ENCODE results near the gene POLRMT.
"Not testable (repeated sequence)": the region's sequence is repeated elsewhere in the genome, so short reads cannot be mapped to it uniquely, and the experiment has no call there.

POLRMT gene

DNA sequence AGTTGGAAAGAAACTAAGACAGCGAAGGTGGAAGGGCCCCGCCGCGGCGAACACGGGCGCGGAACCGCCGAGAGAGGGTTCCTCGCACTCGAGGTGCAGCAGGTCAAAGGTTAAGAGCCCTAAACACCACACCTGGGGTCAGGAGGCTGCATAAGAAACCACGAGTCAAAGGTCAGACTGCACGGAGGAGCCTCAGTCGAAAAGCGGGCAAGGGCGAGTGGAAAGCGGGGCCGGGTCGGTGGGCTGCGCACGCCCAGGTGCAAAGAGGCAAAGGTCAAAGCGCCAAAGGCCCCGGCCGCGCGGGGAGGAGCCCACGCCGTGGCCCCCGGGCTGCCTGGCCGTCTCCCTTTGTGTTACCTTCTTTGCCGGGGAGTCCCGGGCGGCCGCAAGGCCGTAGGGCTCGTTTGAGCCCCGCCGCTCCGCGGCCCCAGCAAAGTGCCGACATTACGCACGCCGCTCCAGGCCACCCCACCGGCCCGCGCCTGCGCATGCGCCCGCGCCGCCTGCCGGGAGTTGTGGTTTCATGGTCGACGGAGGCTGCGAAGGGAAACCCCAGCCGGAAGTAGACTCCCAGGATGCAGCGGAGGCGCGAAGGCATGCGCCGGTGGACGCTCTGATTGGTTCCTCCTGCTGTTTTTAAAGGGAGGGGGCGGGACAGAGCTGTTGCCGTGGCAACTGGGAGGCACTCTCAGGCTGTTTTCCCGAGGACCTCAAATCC lies at the start of gene POLRMT:
POLRMT (minus strand) TSS at position 470 of the 718 bp plus-strand sequence; CDS start at position 445, 25 bp downstream.
- peak; percentile 92 to 94 for DNase-seq

DNA sequence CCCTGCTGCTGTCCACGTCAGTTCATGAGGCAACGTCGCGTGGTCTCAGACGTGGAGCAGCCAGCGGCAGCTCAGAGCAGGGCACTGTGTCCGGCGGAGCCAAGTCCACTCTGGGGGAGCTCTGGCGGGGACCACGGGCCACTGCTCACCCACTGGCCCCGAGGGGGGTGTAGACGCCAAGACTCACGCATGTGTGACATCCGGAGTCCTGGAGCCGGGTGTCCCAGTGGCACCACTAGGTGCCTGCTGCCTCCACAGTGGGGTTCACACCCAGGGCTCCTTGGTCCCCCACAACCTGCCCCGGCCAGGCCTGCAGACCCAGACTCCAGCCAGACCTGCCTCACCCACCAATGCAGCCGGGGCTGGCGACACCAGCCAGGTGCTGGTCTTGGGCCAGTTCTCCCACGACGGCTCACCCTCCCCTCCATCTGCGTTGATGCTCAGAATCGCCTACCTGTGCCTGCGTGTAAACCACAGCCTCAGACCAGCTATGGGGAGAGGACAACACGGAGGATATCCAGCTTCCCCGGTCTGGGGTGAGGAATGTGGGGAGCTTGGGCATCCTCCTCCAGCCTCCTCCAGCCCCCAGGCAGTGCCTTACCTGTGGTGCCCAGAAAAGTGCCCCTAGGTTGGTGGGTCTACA lies 49.5 kb upstream of the POLRMT start:
- no peak for DNase-seq

DNA sequence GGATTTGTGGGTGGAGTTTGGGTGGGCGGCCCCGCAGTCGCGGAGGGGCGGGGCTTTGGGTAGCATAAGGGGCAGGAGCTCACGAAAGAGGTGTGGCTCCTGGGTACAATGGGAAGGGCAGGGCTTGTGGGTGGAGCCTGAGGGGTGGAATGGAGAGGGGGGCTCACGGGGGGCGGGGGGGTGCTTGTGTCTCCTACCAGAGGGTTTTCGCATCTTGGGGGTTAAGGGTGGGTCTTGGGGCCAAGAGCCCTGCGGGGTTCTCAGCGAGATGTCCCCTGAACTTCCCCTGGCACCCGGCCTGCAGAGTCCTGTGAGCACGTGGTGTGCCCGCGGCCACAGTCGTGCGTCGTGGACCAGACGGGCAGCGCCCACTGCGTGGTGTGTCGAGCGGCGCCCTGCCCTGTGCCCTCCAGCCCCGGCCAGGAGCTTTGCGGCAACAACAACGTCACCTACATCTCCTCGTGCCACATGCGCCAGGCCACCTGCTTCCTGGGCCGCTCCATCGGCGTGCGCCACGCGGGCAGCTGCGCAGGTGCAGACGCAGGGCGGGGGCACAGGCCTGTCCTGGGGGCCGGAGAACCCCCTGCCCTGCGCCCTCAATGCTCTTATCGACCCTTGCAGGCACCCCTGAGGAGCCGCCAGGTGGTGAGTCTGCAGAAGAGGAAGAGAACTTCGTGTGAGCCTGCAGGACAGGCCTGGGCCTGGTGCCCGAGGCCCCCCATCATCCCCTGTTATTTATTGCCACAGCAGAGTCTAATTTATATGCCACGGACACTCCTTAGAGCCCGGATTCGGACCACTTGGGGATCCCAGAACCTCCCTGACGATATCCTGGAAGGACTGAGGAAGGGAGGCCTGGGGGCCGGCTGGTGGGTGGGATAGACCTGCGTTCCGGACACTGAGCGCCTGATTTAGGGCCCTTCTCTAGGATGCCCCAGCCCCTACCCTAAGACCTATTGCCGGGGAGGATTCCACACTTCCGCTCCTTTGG lies 48.0 kb upstream of the POLRMT start:
- DNase-seq = no peak

DNA sequence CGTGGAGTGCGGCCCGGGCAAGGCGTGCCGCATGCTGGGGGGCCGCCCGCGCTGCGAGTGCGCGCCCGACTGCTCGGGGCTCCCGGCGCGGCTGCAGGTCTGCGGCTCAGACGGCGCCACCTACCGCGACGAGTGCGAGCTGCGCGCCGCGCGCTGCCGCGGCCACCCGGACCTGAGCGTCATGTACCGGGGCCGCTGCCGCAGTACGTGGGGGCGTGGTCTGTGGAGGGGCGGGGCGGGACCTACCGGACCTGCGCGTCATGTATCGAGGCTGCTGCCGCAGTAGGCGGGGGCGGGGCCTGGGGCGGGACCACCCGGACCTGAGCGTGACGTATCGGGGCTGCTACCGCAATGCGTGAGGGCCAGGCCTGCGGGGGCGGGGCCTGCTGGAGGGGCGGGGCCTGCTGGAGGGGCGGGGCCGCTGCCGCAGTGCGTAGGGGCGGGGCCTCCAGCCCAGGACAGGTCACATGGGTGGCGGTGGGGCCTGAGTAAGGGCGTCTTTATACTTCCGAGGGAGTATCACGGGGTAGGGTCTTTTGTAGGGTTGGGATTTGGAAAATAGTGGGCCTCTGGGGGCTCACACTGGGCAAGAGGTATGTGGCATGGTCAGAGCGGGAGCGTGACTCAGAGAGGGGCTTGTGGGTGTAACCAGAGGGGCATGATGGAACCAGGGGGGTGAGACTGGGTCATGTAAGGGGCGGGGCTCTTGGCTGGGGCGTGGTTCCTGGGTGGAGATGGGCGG lies 47.1 kb upstream of the POLRMT start:
- peak; percentile 89 to 94 for DNase-seq

DNA sequence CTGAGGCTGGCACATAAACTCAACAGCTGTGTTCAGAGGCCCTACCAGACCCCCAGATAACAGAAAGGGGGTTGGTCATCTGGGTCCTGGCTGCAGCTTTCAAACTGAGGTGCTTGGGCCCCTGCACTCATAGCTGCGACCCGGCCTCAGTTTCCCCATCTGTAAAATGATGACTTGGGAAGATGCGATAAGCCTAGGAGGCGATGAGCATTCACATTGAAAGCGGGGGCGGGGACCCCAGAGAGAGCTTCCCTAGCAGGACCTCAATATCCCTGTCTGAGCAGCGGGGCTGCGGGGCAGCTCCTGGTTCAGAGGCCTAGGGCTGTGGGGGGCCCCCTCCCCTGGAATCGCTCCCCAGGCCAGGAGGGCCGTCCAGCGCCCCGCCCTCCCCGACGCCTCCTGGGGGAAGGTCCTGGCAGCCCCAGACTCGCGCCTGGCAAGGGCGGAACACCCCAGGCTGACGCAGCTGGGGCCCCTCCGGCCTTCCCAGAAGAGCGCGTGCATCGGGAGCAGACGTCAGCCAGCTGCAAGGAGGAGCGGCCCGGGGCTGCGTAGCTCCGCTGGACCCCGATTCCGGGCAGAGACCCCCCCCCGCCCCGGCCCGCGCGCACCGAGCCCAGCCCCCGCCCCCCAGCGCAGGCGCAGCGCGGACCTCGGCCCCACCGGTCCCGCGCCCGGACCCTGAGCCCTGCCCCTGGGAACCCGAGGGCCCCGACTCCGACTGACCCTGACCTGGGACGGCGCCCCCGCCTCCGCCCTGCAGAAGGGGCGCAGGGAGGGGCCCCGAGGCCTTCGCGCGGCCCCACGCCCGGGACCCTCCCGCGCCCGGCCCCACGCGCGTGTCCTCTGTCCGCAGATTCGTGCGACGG lies 46.3 kb upstream of the POLRMT start:
- DNase-seq = peak in 1 of 2 experiments; percentile 34

DNA sequence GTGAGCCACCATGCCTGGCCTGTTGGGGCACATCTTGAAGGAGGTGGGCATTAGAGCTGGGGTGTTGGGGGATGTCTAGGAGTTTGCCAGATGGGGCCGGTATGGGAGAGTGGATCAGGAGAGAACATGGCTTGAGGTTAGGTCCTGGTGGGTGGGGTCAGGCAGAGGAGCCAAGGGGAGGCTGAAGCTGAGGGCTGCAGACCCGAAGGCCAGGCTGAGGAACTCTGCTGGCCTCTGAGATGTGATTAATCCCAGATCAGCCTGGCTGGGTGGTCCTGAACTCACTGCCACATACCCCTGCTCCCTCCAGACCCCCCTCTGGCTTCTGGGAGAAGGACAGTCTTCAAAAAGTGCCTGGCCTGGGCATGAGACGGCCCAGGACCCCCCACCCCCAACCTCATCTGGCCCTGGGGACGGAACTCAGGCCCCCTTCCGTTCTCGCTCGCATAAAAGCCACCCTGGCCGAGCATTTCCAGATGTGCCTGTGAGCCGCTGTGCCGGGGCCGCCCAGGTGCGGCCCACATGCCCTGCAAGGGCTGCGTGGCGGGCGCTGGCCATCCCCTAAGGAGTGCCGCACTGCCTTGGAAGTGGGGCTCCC lies 45.6 kb upstream of the POLRMT start:
- DNase-seq = no peak

DNA sequence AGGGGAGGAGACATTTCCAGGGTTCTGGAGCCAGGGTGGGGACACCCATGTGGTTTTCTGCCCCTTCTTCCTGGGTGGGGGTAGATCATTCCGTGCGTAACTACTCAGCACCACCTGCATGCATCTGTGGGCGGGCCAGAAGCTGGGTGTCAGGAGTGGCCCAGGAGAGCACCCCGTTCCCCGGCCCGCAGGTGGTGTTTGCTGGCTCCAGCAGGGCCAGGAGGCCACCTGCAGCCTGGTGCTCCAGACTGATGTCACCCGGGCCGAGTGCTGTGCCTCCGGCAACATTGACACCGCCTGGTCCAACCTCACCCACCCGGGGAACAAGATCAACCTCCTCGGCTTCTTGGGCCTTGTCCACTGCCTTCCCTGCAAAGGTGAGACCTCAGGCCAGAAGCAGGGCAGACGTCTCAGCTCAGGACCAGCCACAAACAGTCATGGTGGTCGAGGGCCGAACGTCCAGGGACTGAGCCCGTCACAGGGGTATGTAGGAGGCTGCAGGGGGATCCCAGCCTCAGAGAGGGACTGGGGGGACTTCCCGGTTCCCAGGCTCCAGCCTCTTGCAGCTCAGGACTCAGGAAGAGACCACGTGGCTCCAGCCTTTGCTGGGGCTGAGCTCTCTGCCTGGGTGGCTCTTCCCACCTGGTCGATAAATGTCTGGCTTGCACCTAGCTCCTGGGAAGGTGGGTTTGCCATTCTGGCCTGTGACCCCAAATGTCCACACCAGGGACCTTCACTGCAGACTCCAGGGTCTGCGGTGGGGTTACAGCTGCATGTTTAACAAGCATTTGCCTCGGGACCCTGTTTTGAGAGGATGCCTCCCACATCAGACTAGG lies 44.5 kb upstream of the POLRMT start:
- peak in 1 of 2 experiments; percentile 47 for DNase-seq

DNA sequence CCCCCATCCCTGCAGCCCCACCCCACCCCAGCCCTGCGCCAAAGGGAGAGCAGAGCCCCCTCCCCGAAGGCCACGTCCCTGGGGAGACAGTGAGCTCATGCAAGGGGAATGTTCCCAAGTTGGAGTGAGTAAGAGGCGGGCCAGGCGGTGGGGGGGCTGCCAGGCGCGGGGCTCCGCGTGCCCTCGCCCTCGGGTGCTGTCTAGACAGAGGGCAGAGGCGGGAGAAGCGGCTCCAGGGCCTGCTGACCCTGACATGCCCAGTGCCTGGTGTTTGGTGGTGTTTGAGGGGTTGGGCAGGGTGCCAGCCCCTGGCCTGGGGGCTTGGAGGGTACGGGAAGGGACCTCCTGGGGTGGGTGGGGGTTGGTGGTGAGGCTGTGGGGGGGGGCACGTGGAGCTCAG lies 43.9 kb upstream of the POLRMT start:
- peak; percentile 41 to 47 for DNase-seq

DNA sequence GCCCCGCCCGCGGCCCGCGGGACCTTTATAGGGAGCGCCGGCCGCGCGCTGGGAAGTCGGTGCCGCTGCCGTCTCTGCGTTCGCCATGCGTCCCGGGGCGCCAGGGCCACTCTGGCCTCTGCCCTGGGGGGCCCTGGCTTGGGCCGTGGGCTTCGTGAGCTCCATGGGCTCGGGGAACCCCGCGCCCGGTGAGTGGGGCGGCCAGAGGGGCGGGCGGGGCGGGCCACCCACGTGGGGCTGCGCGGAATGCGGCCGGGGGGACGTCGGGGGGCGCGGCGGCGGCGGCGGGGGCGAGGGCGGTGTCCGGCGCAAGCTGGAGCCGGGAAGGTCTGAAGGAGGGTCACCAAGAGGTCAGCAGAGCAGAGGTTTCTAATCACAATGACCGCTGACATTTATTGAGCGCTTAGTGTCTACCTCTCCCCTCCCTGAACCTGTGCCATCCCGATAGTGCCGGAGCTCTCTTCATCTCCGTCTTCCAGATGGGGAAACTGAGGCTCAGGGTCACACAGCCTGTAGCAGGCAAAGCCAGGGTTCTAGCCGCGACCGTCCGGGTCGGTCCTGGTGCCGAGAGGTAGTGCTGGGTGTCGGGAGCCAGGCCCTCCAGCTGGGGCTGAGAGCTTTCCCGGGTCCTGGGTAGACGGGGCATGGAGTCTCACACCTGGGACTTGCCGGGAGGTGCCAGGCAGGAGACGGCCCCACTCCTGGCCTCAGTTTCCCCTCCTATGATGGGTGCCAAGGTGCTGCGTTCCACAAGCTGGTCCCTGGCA lies 43.2 kb upstream of the POLRMT start, which contains the start of gene FSTL3:
FSTL3 (plus strand) TSS at position 54 of the 767 bp plus-strand sequence; CDS start at position 86, 32 bp downstream.
- DNase-seq = peak in 1 of 2 experiments; percentile 13

DNA sequence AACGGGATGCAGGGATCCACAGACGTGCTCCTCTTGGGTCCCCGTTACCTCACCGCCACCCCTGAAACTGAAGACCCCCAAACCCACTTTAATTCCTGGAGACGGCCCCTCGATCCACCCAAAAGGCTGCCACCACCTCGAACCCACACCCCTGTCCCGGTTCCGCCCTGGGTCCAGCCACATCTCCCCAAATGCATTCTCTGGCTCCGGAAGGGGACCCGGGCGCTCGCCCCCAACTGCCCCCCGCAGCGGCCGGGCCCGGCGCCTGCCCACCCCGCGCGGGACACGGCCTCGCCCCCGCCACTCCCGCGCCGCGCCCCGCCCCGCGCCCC lies 42.6 kb upstream of the POLRMT start:
- no peak for DNase-seq

DNA sequence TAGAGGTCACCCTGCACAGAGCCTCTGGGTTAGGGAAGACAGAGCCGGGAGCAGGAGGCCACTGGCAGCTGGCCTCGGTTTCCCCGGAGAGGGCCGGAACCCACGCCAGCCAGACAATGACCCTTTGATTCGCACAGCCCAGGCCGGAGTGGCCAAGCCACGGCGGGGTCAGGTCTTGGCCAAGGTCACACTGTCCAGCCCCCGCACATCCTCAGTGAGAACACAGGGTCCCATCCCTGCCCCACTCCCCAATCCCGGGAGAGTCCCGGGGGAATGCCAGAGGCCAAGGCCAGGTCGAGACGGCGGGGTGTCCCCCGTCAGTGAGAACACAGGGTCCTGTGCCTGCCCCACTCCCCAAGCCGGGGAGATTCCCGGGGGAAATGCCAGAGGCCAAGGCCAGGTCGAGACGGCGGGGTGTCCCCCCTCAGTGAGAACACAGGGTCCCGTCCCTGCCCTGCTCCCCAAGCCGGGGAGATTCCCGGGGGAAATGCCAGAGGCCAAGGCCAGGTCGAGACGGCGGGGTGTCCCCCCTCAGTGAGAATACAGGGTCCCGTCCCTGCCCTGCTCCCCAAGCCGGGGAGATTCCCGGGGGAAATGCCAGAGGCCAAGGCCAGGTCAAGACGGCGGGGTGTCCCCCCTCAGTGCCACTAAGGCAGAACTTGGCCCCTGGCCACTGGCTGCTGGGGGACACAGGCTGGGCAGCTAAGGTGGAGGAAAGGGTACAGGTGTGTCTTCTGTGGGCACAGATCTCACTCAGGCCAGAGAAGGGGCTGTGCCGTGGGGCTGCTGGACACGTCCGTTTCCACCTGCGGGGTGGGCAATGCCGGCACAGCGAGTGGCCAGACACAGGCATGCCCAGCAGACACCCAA lies 41.2 kb upstream of the POLRMT start:
- no peak for DNase-seq

DNA sequence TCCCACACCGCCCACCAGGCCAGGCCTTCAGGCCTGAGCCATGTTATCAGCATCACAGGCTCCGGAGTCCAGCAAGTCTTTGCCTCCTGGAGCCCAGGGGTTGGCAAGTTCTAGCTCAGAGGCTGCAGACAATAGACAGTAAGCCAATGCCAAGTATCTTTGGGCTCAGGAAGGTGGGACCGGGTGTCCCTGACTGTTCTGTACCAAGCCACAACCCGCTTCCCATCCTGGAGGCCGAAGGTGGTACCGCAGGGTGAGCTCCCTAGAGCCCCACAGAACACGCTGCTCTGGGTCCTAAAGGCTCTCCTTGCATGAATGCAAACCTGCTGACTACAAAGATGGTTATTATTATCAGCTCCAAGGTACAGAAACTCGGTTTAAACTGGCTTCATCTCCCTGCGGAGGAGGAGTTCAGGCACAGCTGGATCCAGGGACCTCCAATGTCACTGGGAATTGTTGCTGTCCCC lies 37.3 kb upstream of the POLRMT start:
- DNase-seq = no peak

DNA sequence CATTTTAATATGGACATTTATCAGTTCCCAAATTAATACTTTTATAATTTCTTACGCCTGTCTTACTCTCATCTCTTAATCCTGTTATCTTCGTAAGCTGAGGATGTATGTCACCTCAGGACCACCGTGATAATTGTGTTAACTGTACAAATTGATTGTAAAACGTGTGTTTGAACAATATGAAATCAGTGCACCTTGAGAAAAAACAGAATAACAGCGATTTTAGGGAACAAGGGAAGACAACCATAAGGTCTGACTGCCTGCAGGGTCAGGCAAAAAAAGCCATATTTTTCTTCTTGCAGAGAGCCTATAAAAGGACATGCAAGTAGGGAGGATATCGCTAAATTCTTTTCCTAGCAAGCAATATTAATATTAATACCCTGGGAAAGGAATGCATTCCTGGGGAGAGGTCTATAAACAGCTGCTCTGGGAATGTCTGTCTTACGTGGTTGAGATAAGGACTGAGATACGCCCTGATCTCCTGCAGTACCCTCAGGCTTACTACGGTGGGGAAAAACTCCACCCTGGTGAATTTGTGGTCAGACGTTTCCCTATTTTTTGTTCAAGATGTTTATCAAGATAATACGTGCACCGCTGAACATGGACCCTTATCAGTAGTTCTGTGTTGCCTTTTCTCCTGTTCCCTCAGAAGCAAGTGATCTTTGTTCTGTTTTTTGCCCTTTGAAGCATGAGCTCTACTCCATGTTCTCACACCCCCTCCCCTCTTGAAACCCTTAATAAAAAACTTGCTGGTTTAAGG lies 35.5 kb upstream of the POLRMT start:
- DNase-seq = not testable (repeated sequence)

DNA sequence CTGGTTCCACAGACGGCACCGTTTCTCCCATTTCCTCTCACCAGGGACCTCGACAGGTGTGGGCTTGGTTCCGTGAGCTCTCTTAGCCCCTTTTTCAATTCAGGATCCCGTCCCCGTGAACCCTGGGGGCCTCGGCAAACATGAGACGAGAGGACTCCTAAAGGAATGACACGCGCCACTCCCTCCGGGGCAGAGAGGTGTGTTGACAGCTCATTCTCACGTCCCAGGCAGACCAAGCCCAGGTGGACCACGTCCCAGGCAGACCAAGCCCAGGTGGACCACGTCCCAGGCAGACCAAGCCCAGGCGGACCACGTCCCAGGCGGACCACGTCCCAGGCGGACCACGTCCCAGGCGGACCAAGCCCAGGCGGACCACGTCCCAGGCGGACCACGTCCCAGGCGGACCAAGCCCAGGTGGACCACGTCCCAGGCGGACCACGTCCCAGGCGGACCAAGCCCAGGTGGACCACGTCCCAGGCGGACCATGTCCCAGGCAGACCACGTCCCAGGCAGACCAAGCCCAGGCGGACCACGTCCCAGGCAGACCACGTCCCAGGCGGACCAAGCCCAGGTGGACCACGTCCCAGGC lies 33.7 kb upstream of the POLRMT start:
- DNase-seq = not testable (repeated sequence)

DNA sequence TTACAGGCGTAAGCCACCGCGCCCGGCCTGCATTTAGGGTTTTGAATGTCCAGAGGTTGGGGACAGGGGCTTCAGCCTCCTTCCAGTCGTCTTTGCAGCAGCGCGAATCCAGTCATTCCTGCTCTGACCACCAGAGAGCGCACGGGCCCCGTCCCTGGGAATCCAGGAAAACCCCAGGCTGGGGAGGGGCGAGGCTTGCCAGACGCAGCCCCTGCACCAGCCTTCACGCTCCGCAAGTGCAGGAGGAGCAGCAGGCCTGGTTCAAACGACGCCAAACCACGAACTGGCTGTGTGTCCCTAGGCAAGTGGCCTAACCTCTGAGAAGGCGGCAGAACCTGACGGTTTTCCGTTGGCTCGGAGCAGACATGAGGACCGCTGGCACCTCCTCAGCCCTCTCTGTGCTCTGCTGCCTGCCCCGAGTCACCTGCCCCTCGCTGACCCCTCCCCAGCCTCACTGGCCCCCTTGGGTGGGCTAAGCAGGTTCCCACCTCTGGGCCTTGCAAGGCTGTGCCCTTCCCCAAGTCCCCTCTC lies 31.6 kb upstream of the POLRMT start:
- peak in 1 of 2 experiments; percentile 56 for DNase-seq

DNA sequence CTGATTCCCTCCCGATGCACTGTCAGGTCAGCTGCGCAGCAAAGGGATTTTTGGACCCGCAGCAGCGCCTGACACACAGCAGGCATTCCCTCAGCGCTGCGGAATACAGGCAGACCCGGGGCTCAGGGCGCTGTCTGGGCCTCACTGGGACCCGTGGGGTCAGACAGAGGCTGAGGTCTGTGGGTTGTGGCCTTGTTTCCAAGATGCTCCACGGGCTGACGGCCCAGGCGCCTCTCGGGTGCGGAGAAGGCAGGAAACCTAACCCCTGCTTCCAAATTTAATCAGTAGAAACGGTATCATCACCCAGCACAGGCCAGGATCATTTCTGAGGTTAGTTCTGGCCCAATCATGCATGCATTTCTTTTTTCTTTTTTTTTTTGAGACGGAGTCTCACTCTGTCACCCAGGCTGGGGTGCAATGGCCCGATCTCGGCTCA lies 30.4 kb upstream of the POLRMT start:
- DNase-seq = no peak

Measured in SW 1271 (cell line).